SK-N-SH treated with all-trans-retinoic acid at 6 μM for 48 hours (cell line): ENCODE results near the gene HECTD4.
"Not testable (repeated sequence)": the region's sequence is repeated elsewhere in the genome, so short reads cannot be mapped to it uniquely, and the experiment has no call there.

Experiments
- ATAC-seq: fragments of 200-7000 bp; cut with Tn5 transposase; 3 replicates; pipeline ENCODE4 v1.9.1; 2020; ENCODE audit warnings: mild to moderate bottlenecking, moderate library complexity
- ARNTL ChIP-seq: fragments of 450-650 bp; formaldehyde crosslinking; IDR thresholded peaks from 2 replicates; pipeline ENCODE4 v1.5.0; 2020; ENCODE audit warnings: low read depth, mild to moderate bottlenecking, moderate library complexity, borderline replicate concordance
- BACH2 ChIP-seq: fragments of 250-450 bp; sonication (Bioruptor Pico); IDR thresholded peaks from 2 replicates; pipeline ENCODE4 v1.9.0; 2021; ENCODE audit warnings: mild to moderate bottlenecking, borderline replicate concordance
- CSDC2 ChIP-seq: fragments of 250-450 bp; sonication (Bioruptor Pico); IDR thresholded peaks from 2 replicates; pipeline ENCODE4 v1.5.0; 2020; ENCODE audit warnings: mild to moderate bottlenecking, moderate library complexity
- ESRRG ChIP-seq: fragments of 250-450 bp; sonication (Bioruptor Pico); IDR thresholded peaks from 2 replicates; pipeline ENCODE4 v1.6.1; 2021; ENCODE audit warnings: mild to moderate bottlenecking
- GLIS3 ChIP-seq: fragments of 250-450 bp; sonication (Bioruptor Pico); IDR thresholded peaks from 2 replicates; pipeline ENCODE4 v1.5.0; 2020; ENCODE audit warnings: mild to moderate bottlenecking, moderate library complexity
- ISL1 ChIP-seq: fragments of 250-450 bp; sonication (Bioruptor Pico); IDR thresholded peaks from 2 replicates; pipeline ENCODE4 v2.1.2; 2022; ENCODE audit warnings: mild to moderate bottlenecking, moderate library complexity
- OSR1 ChIP-seq: fragments of 250-450 bp; sonication (Bioruptor Pico); IDR thresholded peaks from 2 replicates; pipeline ENCODE4 v1.8.0; 2022; ENCODE audit warnings: moderate library complexity, mild to moderate bottlenecking, inconsistent platforms
- PPARA ChIP-seq: fragments of 250-450 bp; sonication (Bioruptor Pico); IDR thresholded peaks from 2 replicates; pipeline ENCODE4 v1.5.0; 2020; ENCODE audit warnings: mild to moderate bottlenecking, borderline replicate concordance
- RARB ChIP-seq: fragments of 250-450 bp; sonication (Bioruptor Pico); IDR thresholded peaks from 2 replicates; pipeline ENCODE4 v1.8.0; 2021; ENCODE audit warnings: mild to moderate bottlenecking, moderate library complexity
- SNAI2 ChIP-seq: fragments of 250-450 bp; sonication (Bioruptor Pico); IDR thresholded peaks from 2 replicates; pipeline ENCODE4 v1.5.0; 2020; ENCODE audit warnings: mild to moderate bottlenecking, moderate library complexity
- TCF4 ChIP-seq: fragments of 250-450 bp; sonication (Bioruptor Pico); IDR thresholded peaks from 2 replicates; pipeline ENCODE4 v1.8.0; 2021; ENCODE audit warnings: mild to moderate bottlenecking, moderate library complexity, borderline replicate concordance
- TOX ChIP-seq: fragments of 250-450 bp; sonication (Bioruptor Pico); IDR thresholded peaks from 2 replicates; pipeline ENCODE4 v1.8.0; 2021; ENCODE audit warnings: mild to moderate bottlenecking, moderate library complexity, borderline replicate concordance
- ZFP3 ChIP-seq: fragments of 250-450 bp; sonication (Bioruptor Pico); IDR thresholded peaks from 2 replicates; pipeline ENCODE4 v1.5.0; 2020; ENCODE audit warnings: mild to moderate bottlenecking, moderate library complexity
- ZFP30 ChIP-seq: fragments of 450-650 bp; formaldehyde crosslinking; IDR thresholded peaks from 2 replicates; pipeline ENCODE4 v1.5.0; 2022; ENCODE audit warnings: mild to moderate bottlenecking, moderate library complexity
- ZNF565 ChIP-seq: fragments of 450-650 bp; formaldehyde crosslinking; conservative IDR thresholded peaks from 2 replicates; pipeline ENCODE4 v1.5.0; 2020; ENCODE audit warnings: low read depth, mild to moderate bottlenecking, moderate library complexity
- ZNF70 ChIP-seq: fragments of 450-650 bp; formaldehyde crosslinking; IDR thresholded peaks from 2 replicates; pipeline ENCODE4 v1.5.0; 2020; ENCODE audit warnings: mild to moderate bottlenecking, moderate library complexity
- ZNF8 ChIP-seq: fragments of 450-650 bp; formaldehyde crosslinking; IDR thresholded peaks from 2 replicates; pipeline ENCODE4 v1.5.0; 2020; ENCODE audit warnings: mild to moderate bottlenecking, moderate library complexity
- TF ChIP-seq, protein P1 (sequence below): fragments of 250-450 bp; sonication (Bioruptor Pico); IDR thresholded peaks from 2 replicates; pipeline ENCODE4 v1.8.0; 2020; ENCODE audit warnings: mild to moderate bottlenecking, moderate library complexity, borderline replicate concordance
- TF ChIP-seq, protein P2 (sequence below): fragments of 250-450 bp; sonication (Bioruptor Pico); IDR thresholded peaks from 2 replicates; pipeline ENCODE4 v1.5.1; 2020; ENCODE audit warnings: low read depth, mild to moderate bottlenecking, moderate library complexity
- TF ChIP-seq, protein P3 (sequence below): fragments of 250-450 bp; sonication (Bioruptor Pico); IDR thresholded peaks from 2 replicates; pipeline ENCODE4 v1.5.0; 2020; ENCODE audit warnings: mild to moderate bottlenecking, moderate library complexity

HECTD4 gene

DNA sequence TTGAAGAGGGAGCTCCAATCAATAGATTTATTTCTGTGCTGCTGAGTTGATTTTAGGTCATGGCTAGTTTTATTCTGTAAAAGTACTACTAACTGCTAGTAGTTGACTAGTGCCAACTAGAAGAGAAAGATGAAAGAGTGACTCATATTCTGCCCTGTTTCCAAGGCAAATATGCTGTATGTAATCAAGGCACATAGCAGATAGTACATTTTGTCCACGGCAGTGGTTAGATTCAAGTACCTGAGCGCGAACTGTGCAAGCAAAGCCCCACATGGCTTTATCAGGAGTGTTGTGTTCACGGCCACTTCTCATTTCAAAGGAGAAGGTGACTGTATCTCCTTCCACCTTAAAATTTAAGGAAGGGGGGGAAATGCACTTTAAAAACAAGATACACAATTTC lies 130.0 kb downstream of the HECTD4 start:
- ATAC-seq: no peak
- TF ChIP-seq ZNF70 (CRISPR knock-in tag) (no peak), ARNTL (CRISPR knock-in tag) (no peak), ISL1 (CRISPR knock-in tag) (no peak), SNAI2 (CRISPR knock-in tag) (no peak), TOX (CRISPR knock-in tag) (no peak), ZNF565 (CRISPR knock-in tag) (no peak), BACH2 (CRISPR knock-in tag) (no peak)

DNA sequence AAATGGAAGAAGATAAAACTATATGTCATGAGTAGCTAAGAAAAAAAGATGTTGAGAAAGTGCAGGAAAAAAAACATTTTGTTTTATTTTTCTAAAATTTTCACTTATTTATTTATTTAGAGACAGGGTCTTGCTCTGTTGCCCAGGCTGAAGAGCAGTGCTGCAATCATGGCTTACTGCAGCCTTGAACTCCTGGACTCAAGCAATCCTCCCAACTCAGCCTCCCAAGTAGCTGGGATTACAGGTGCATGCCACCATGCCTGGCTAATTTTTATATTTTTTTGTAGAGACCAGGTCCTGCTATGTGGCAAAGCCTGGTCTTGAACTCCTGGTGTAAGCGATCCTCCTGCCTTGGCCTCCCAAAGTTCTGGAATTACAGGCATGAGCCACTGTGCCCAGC lies 137.3 kb downstream of the HECTD4 start:
- ATAC-seq: not testable (repeated sequence)

DNA sequence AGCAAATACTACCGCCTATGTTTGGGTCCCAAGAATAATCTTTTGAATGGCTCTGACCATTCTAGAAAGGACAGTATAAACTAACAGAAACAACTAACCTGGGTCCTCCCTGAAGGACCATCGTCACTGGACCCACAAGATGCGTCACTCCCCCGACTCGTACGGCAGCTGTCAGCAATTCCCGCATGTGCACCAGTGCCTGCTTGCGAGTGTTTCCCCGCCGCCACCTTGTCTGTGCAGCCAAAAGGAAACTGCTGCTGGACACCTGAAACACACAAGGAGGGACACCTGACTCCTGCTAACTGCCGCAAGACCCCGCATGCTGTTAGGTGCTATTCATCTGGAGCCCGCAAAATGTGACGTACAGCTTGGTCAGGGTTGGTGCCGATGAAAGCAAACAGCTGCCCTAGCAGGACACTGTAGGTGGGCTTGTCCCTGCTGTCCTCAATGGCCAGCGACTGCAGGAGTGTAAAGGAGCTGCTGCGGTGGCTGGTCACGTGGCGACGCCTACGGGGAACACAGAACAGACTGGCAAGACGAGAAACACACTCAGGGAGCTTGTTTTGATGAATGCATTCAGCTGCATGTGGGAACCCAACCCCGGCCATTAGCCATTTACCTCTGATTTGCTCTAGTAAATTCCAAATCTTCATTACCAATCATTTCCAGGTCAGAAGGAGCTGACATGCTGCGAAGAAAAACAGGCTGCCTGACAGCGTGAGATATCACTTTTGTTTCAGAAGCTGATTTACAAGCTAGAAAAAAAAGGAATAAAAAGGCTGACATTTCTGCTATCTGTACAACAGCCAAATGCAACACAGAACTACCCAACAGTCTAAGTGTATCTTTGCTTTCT lies 138.7 kb downstream of the HECTD4 start:
- no peak for ATAC-seq
- TF ChIP-seq ZNF70 (CRISPR knock-in tag) (no peak), RARB (CRISPR knock-in tag) (no peak), ZFP3 (CRISPR knock-in tag) (no peak), ZNF8 (CRISPR knock-in tag) (no peak), PPARA (no peak), TOX (CRISPR knock-in tag) (no peak), ESRRG (no peak), ZNF565 (CRISPR knock-in tag) (no peak), TCF4 (CRISPR knock-in tag) (no peak), SNAI2 (CRISPR knock-in tag) (no peak), ARNTL (CRISPR knock-in tag) (no peak), ZFP30 (CRISPR knock-in tag) (no peak), OSR1 (CRISPR knock-in tag) (no peak), GLIS3 (CRISPR knock-in tag) (no peak), CSDC2 (CRISPR knock-in tag) (no peak)
- TF ChIP-seq, protein P1, sequence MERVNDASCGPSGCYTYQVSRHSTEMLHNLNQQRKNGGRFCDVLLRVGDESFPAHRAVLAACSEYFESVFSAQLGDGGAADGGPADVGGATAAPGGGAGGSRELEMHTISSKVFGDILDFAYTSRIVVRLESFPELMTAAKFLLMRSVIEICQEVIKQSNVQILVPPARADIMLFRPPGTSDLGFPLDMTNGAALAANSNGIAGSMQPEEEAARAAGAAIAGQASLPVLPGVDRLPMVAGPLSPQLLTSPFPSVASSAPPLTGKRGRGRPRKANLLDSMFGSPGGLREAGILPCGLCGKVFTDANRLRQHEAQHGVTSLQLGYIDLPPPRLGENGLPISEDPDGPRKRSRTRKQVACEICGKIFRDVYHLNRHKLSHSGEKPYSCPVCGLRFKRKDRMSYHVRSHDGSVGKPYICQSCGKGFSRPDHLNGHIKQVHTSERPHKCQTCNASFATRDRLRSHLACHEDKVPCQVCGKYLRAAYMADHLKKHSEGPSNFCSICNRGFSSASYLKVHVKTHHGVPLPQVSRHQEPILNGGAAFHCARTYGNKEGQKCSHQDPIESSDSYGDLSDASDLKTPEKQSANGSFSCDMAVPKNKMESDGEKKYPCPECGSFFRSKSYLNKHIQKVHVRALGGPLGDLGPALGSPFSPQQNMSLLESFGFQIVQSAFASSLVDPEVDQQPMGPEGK (CRISPR knock-in tag): no peak
- TF ChIP-seq, protein P2, sequence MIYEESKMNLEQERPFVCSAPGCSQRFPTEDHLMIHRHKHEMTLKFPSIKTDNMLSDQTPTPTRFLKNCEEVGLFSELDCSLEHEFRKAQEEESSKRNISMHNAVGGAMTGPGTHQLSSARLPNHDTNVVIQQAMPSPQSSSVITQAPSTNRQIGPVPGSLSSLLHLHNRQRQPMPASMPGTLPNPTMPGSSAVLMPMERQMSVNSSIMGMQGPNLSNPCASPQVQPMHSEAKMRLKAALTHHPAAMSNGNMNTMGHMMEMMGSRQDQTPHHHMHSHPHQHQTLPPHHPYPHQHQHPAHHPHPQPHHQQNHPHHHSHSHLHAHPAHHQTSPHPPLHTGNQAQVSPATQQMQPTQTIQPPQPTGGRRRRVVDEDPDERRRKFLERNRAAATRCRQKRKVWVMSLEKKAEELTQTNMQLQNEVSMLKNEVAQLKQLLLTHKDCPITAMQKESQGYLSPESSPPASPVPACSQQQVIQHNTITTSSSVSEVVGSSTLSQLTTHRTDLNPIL (CRISPR knock-in tag): no peak
- TF ChIP-seq, protein P3, sequence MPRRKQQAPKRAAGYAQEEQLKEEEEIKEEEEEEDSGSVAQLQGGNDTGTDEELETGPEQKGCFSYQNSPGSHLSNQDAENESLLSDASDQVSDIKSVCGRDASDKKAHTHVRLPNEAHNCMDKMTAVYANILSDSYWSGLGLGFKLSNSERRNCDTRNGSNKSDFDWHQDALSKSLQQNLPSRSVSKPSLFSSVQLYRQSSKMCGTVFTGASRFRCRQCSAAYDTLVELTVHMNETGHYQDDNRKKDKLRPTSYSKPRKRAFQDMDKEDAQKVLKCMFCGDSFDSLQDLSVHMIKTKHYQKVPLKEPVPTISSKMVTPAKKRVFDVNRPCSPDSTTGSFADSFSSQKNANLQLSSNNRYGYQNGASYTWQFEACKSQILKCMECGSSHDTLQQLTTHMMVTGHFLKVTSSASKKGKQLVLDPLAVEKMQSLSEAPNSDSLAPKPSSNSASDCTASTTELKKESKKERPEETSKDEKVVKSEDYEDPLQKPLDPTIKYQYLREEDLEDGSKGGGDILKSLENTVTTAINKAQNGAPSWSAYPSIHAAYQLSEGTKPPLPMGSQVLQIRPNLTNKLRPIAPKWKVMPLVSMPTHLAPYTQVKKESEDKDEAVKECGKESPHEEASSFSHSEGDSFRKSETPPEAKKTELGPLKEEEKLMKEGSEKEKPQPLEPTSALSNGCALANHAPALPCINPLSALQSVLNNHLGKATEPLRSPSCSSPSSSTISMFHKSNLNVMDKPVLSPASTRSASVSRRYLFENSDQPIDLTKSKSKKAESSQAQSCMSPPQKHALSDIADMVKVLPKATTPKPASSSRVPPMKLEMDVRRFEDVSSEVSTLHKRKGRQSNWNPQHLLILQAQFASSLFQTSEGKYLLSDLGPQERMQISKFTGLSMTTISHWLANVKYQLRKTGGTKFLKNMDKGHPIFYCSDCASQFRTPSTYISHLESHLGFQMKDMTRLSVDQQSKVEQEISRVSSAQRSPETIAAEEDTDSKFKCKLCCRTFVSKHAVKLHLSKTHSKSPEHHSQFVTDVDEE: no peak

DNA sequence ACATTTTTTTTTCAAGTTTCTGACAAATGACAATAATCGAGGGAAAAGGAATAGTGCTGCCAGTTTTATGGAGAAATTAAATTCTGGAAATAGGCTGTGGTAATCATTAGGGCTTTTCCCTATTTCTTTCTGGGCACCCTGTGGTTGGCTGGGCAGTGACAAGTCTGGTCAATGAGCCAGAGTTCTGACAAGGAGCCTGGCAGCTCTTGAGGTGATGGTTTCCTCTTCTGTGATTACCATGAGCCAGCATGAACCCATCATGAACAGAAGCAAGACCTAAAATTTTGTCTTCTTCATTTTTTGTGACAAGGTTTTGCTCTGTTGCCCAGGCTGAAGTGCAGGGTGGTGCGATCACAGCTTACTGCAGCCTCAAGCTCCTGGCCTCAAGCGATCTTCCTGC lies 141.1 kb downstream of the HECTD4 start:
- ATAC-seq: no peak
- TF ChIP-seq GLIS3 (CRISPR knock-in tag) (no peak), SNAI2 (CRISPR knock-in tag) (no peak), ESRRG (no peak), ZNF70 (CRISPR knock-in tag) (no peak), ZNF565 (CRISPR knock-in tag) (no peak), ZNF8 (CRISPR knock-in tag) (no peak), TCF4 (CRISPR knock-in tag) (no peak), OSR1 (CRISPR knock-in tag) (no peak), BACH2 (CRISPR knock-in tag) (no peak), TOX (CRISPR knock-in tag) (no peak), PPARA (no peak), ZFP3 (CRISPR knock-in tag) (no peak)
- TF ChIP-seq, protein P3: no peak
- TF ChIP-seq, protein P1 (CRISPR knock-in tag): no peak
- TF ChIP-seq, protein P2 (CRISPR knock-in tag): no peak
